Type B pancreatic cell (in vitro differentiated cells): ENCODE results near the gene KRTAP10-4. TPM values are rescaled to one million over a fixed set of nuclear protein-coding genes. Genes with fewer than 3 reads are reported as not detected.
"Not testable (repeated sequence)": the region's sequence is repeated elsewhere in the genome, so short reads cannot be mapped to it uniquely, and the experiment has no call there.

Experiments
- DNase-seq: peaks from one replicate; pipeline ENCODE4 v3.0.0; 2021; ENCODE audit warnings: mixed read lengths; ENCODE audit not compliant: unreplicated experiment; ENCODE audit errors: extremely low spot score
- H3K27ac Mint-ChIP-seq: 2 replicates; pipeline ENCODE4 v1.8.0; 2021; ENCODE audit warnings: mild to moderate bottlenecking, mixed read lengths
- H3K27me3 Mint-ChIP-seq: 2 replicates; pipeline ENCODE4 v1.8.0; 2021; ENCODE audit warnings: mixed read lengths
- H3K36me3 Mint-ChIP-seq: 2 replicates; pipeline ENCODE4 v1.8.0; 2021; ENCODE audit warnings: mixed read lengths
- H3K4me1 Mint-ChIP-seq: one replicate; pipeline ENCODE4 v1.8.0; 2021; ENCODE audit warnings: mixed read lengths; ENCODE audit not compliant: unreplicated experiment
- H3K4me3 Mint-ChIP-seq: 2 replicates; pipeline ENCODE4 v1.8.0; 2021; ENCODE audit warnings: mild to moderate bottlenecking, mixed read lengths
- H3K9me3 Mint-ChIP-seq: 2 replicates; pipeline ENCODE4 v1.8.0; 2021; ENCODE audit warnings: mixed read lengths
- CTCF ChIP-seq: fragments of 200-600 bp; sonication (generic); conservative IDR thresholded peaks from 2 replicates; pipeline ENCODE4 v1.5.0; 2021; ENCODE audit warnings: antibody characterized with exemption, mild to moderate bottlenecking
- total RNA-seq: library from RNA; stranded (reverse); gene quantifications from 2 replicates; pipeline ENCODE4 v1.2.1, GENCODE V29; 2021; ENCODE audit warnings: low replicate concordance

KRTAP10-4 gene
- total RNA-seq, 1 donor from 2014 or later, result not detected

- Mint-ChIP-seq H3K9me3 (peaks cover 9% of the 10 kb centered on the region), H3K4me3 (no peak overlapping the region), H3K27me3 (no peaks in the 10 kb centered on the region), H3K27ac (peak overlapping the region; percentile 71), H3K36me3 (peaks cover 6% of the 10 kb centered on the region), H3K4me1 (peaks cover 20% of the 10 kb centered on the region)
- no peak for DNase-seq
- TF ChIP-seq CTCF, result no peak
Measured at GRCh38 chr21:44548381-44548780, 25.1 kb upstream of the KRTAP10-4 start.

- DNase-seq, result no peak
- peaks cover 20% of the 10 kb centered on the region for H3K4me1 Mint-ChIP-seq
- H3K4me3 Mint-ChIP-seq, result peak overlapping the region; percentile 7
- no peaks in the 10 kb centered on the region for H3K27me3 Mint-ChIP-seq
- H3K36me3 Mint-ChIP-seq, result peaks cover 6% of the 10 kb centered on the region
- no peak for TF ChIP-seq CTCF
- peaks cover 9% of the 10 kb centered on the region for H3K9me3 Mint-ChIP-seq
- peak overlapping the region; percentile 71 for H3K27ac Mint-ChIP-seq
Measured at GRCh38 chr21:44548922-44549321, 24.6 kb upstream of the KRTAP10-4 start.

GRCh38 chr21:44549525-44550211 lies 23.9 kb upstream of the KRTAP10-4 start:
- peak overlapping the region; percentile 71 for H3K27ac Mint-ChIP-seq
- H3K36me3 Mint-ChIP-seq, result peaks cover 6% of the 10 kb centered on the region
- peaks cover 20% of the 10 kb centered on the region for H3K4me1 Mint-ChIP-seq
- no peak for TF ChIP-seq CTCF
- DNase-seq, result no peak
- no peaks in the 10 kb centered on the region for H3K27me3 Mint-ChIP-seq
- H3K9me3 Mint-ChIP-seq, result peaks cover 9% of the 10 kb centered on the region
- no peak overlapping the region for H3K4me3 Mint-ChIP-seq

- H3K27me3 Mint-ChIP-seq, H3K36me3 Mint-ChIP-seq, H3K27ac Mint-ChIP-seq, H3K4me3 Mint-ChIP-seq, H3K9me3 Mint-ChIP-seq: not testable (repeated sequence)
- DNase-seq, result peak; percentile 69
- peaks cover 20% of the 10 kb centered on the region for H3K4me1 Mint-ChIP-seq
Measured at GRCh38 chr21:44550285-44550684, 23.2 kb upstream of the KRTAP10-4 start.

GRCh38 chr21:44550807-44551206 lies 22.7 kb upstream of the KRTAP10-4 start:
- no peak for TF ChIP-seq CTCF
- no peaks in the 10 kb centered on the region for H3K27me3 Mint-ChIP-seq
- no peak overlapping the region for H3K4me3 Mint-ChIP-seq
- peaks cover 6% of the 10 kb centered on the region for H3K36me3 Mint-ChIP-seq
- no peak overlapping the region for H3K27ac Mint-ChIP-seq
- H3K9me3 Mint-ChIP-seq, result peaks cover 9% of the 10 kb centered on the region
- H3K4me1 Mint-ChIP-seq, result peaks cover 20% of the 10 kb centered on the region
- no peak for DNase-seq

GRCh38 chr21:44551340-44551961 lies 22.1 kb upstream of the KRTAP10-4 start, which contains the start of gene KRTAP10-2:
KRTAP10-2 (minus strand) TSS chr21:44551505; CDS start chr21:44551458, 47 bp downstream.
- no peak for TF ChIP-seq CTCF
- Mint-ChIP-seq H3K4me3 (no peak within 1 kb of the TSS), H3K27me3 (no peaks in the 10 kb centered on the region), H3K27ac (no peak within 1 kb of the TSS), H3K9me3 (peaks cover 9% of the 10 kb centered on the region), H3K4me1 (peaks cover 20% of the 10 kb centered on the region), H3K36me3 (peaks cover 6% of the 10 kb centered on the region)
- no peak for DNase-seq
